Smooth muscle cell (in vitro differentiated cells): ENCODE results near the gene PPP1R14C. TPM values are rescaled to one million over a fixed set of nuclear protein-coding genes. Genes with fewer than 3 reads are reported as not detected.

Experiments used
- DNase-seq: peaks from one replicate; lab custom pipeline; 2025; ENCODE audit not compliant: unreplicated experiment; lab: John Stamatoyannopoulos, UW
- H2AFZ ChIP-seq: fragments of 200-600 bp; sonication (generic); 2 replicates; pipeline ENCODE4 v1.6.0; 2016; ENCODE audit warnings: antibody characterized with exemption, low read depth, mild to moderate bottlenecking
- H3F3A ChIP-seq: fragments of 200-600 bp; sonication (generic); 2 replicates; pipeline ENCODE4 v1.6.0; 2017; ENCODE audit warnings: antibody characterized with exemption, low read depth
- H3K27ac ChIP-seq: fragments of 200-600 bp; sonication (generic); 2 replicates; pipeline ENCODE4 v1.5.1; 2016; ENCODE audit warnings: low read depth, mild to moderate bottlenecking
- H3K27me3 ChIP-seq: fragments of 200-600 bp; sonication (generic); 2 replicates; pipeline ENCODE4 v1.6.1; 2016; ENCODE audit warnings: low read depth, mild to moderate bottlenecking
- H3K36me3 ChIP-seq: fragments of 200-600 bp; sonication (generic); 2 replicates; pipeline ENCODE4 v1.5.1; 2016; ENCODE audit warnings: low read depth
- H3K4me1 ChIP-seq: fragments of 200-600 bp; sonication (generic); 2 replicates; pipeline ENCODE4 v1.5.1; 2016; ENCODE audit warnings: low read depth
- H3K4me2 ChIP-seq: fragments of 200-600 bp; sonication (generic); 2 replicates; pipeline ENCODE4 v1.6.0; 2016; ENCODE audit warnings: mild to moderate bottlenecking
- H3K4me3 ChIP-seq: fragments of 200-600 bp; sonication (generic); 2 replicates; pipeline ENCODE4 v1.5.1; 2016; ENCODE audit warnings: mild to moderate bottlenecking
- H3K79me2 ChIP-seq: fragments of 200-600 bp; sonication (generic); 2 replicates; pipeline ENCODE4 v1.6.0; 2016; ENCODE audit warnings: low read depth, mild to moderate bottlenecking
- H3K9ac ChIP-seq: fragments of 200-600 bp; sonication (generic); 2 replicates; pipeline ENCODE4 v1.6.0; 2016; ENCODE audit warnings: low read depth
- H3K9me3 ChIP-seq: fragments of 200-600 bp; sonication (generic); replicated peaks from 2 replicates; pipeline ENCODE4 v1.5.1; 2016; ENCODE audit warnings: low read depth
- H4K20me1 ChIP-seq: fragments of 200-600 bp; sonication (generic); 2 replicates; pipeline ENCODE4 v1.6.0; 2016; ENCODE audit warnings: low read depth
- WGBS: methylation state at CpG from one replicate; pipeline ENCODE4 v1.1.7; 2016; ENCODE audit warnings: low lambda C conversion rate; 5-methylcytosine and 5-hydroxymethylcytosine counted together
- polyA plus RNA-seq: library from polyadenylated mRNA; unstranded; fragments of >200 nt; fragmentation: Nextera tagmentation; extraction: Ambion mirVana; gene quantifications from 2 replicates; pipeline ENCODE4 v1.2.1, GENCODE V29; 2016
- total RNA-seq: library from RNA; depleted of rRNA; stranded (reverse); fragments of >200 nt; gene quantifications from 2 replicates; pipeline ENCODE4 v1.2.3, GENCODE V29; 2014
- TF ChIP-seq, protein P1 (sequence below): fragments of 200-600 bp; sonication (generic); IDR thresholded peaks from 2 replicates; pipeline ENCODE4 v1.5.1; 2017; ENCODE audit warnings: borderline replicate concordance, mild to moderate bottlenecking, antibody characterized with exemption; ENCODE audit not compliant: insufficient read depth, poor library complexity, severe bottlenecking

PPP1R14C gene, protein sequence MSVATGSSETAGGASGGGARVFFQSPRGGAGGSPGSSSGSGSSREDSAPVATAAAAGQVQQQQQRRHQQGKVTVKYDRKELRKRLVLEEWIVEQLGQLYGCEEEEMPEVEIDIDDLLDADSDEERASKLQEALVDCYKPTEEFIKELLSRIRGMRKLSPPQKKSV
- total RNA-seq (7.1 and 7.9 TPM in 2 replicates), polyA plus RNA-seq (2.6 and 11.1 TPM in 2 replicates)

DNA sequence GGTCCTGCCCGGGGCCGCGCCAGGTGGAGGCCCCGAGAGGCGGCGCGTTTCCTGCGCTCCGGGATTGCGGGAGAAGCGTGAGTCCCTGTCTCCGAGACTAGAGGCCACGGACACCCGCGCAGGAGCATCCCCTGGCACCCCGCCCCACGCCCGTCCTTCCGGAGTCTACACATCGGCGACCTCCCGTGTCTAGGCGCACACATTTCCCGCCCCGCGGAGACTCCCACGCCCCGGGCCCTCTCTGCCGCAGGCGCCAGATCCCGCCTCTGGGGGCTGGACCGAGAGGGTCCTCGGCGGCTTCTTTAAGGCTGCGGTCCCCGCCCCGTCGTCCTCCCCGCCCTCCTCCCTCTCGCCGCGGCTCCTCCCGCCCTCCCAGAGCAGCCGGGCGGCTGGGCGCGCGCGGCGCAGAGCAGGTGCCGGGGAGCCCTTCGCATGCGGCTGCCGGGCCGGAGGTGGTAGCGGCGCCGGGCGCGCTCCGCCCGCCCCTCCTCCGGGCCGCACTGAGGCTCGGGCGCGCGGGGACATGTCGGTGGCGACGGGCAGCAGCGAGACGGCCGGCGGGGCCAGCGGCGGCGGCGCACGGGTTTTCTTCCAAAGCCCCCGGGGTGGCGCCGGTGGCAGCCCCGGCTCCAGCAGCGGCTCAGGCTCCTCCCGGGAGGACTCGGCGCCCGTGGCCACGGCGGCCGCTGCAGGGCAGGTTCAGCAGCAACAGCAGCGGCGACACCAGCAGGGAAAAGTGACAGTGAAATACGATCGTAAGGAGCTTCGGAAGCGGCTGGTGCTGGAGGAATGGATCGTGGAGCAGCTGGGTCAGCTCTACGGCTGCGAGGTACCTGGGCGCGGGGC lies at the start of gene PPP1R14C:
TSS of gene PPP1R14C (plus strand) at position 375 of the 846 bp plus-strand sequence. CDS start at position 524, 149 bp downstream.
- under 1% methylated on average over 83 of the region's 103 CpGs for WGBS
- H3K4me3 ChIP-seq, result peak within 1 kb of the TSS; percentile 46
- no peak within 1 kb of the TSS for H3K9ac ChIP-seq
- no peaks in the 10 kb centered on the region for H3K9me3 ChIP-seq
- H3K27ac ChIP-seq, result no peak within 1 kb of the TSS
- DNase-seq, result no peak
- no peaks in the 10 kb centered on the region for H3K36me3 ChIP-seq
- peak within 1 kb of the TSS; percentile 59 for H2AFZ ChIP-seq
- H3K27me3 ChIP-seq, result peaks cover 88% of the 10 kb centered on the region
- no peaks in the 10 kb centered on the region for H3F3A ChIP-seq
- peak within 1 kb of the TSS; percentile 91 for H3K4me2 ChIP-seq
- H3K4me1 ChIP-seq, result peaks cover 12% of the 10 kb centered on the region
- TF ChIP-seq, protein P1, sequence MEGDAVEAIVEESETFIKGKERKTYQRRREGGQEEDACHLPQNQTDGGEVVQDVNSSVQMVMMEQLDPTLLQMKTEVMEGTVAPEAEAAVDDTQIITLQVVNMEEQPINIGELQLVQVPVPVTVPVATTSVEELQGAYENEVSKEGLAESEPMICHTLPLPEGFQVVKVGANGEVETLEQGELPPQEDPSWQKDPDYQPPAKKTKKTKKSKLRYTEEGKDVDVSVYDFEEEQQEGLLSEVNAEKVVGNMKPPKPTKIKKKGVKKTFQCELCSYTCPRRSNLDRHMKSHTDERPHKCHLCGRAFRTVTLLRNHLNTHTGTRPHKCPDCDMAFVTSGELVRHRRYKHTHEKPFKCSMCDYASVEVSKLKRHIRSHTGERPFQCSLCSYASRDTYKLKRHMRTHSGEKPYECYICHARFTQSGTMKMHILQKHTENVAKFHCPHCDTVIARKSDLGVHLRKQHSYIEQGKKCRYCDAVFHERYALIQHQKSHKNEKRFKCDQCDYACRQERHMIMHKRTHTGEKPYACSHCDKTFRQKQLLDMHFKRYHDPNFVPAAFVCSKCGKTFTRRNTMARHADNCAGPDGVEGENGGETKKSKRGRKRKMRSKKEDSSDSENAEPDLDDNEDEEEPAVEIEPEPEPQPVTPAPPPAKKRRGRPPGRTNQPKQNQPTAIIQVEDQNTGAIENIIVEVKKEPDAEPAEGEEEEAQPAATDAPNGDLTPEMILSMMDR, result no peak
- no peaks in the 10 kb centered on the region for H3K79me2 ChIP-seq
- H4K20me1 ChIP-seq, result no peaks in the 10 kb centered on the region

DNA sequence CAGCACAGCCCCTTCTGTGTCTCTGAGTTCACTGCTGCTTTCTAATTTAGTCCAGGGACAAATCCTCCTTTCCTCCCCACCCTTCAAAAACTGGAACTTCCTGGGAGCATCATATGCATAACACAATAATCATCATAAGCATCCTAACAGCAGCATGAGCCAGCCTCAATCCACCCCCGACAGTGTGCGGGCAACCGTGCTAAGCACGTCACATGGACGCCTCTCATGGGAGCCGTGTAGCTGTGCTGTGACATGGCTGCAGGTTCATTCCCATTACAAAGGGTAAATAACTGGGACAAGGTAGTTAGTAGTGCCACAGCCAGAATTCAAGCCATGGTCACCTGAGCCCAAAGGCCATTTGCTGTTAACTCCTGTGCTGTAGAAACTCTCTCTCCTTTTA lies 49.4 kb upstream of the PPP1R14C start:
- Histone ChIP-seq H3K27ac (no peak overlapping the region), H4K20me1 (no peaks in the 10 kb centered on the region), H3F3A (no peaks in the 10 kb centered on the region), H3K79me2 (no peaks in the 10 kb centered on the region), H3K9ac (no peak overlapping the region), H3K4me2 (peak overlapping the region; percentile 57), H3K4me1 (no peaks in the 10 kb centered on the region), H3K4me3 (no peak overlapping the region), H3K9me3 (no peaks in the 10 kb centered on the region), H3K27me3 (peaks cover 40% of the 10 kb centered on the region), H2AFZ (no peak overlapping the region), H3K36me3 (no peaks in the 10 kb centered on the region)
- DNase-seq, result no peak
- TF ChIP-seq, protein P1, result no peak
- WGBS, result 91% methylated on average over 6 of the region's 6 CpGs

DNA sequence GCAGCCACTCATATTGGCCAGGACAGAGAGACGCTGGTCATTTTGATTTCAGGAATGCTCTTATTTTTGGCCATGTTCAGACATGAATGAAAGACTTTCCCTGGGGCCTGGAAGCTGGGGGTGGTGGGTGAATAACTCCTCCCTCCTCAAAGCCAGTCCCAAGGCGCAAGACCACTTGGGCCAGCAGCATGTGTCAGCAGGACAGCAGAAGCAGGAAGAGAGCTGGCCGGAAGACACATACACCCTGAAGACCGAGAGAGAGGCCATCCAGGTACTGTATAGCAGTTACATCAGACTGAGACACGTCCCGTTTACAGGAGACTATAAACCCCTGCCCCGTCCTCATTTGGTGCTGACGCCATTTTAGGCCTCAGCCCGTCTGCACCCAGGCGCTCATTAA lies 44.7 kb upstream of the PPP1R14C start:
- H4K20me1 ChIP-seq, result no peaks in the 10 kb centered on the region
- no peaks in the 10 kb centered on the region for H3F3A ChIP-seq
- TF ChIP-seq, protein P1, result no peak
- H3K36me3 ChIP-seq, result no peaks in the 10 kb centered on the region
- H3K4me2 ChIP-seq, result no peak overlapping the region
- H3K9ac ChIP-seq, result no peak overlapping the region
- no peaks in the 10 kb centered on the region for H3K79me2 ChIP-seq
- no peak overlapping the region for H3K27ac ChIP-seq
- H2AFZ ChIP-seq, result no peak overlapping the region
- H3K27me3 ChIP-seq, result peaks cover 29% of the 10 kb centered on the region
- 92% methylated on average over 10 of the region's 10 CpGs for WGBS
- H3K9me3 ChIP-seq, result no peaks in the 10 kb centered on the region
- DNase-seq, result no peak
- no peak overlapping the region for H3K4me3 ChIP-seq
- no peaks in the 10 kb centered on the region for H3K4me1 ChIP-seq
